ENCODE results near the gene CELSR1. TPM values are rescaled to one million over a fixed set of nuclear protein-coding genes. Genes with fewer than 3 reads are reported as not detected.

Gene CELSR1
- total and polyA plus RNA-seq, 2 donors (not counting 1 experiment from before 2014, with no cell fraction given), result 30.2 to 34.8 TPM

DNA sequence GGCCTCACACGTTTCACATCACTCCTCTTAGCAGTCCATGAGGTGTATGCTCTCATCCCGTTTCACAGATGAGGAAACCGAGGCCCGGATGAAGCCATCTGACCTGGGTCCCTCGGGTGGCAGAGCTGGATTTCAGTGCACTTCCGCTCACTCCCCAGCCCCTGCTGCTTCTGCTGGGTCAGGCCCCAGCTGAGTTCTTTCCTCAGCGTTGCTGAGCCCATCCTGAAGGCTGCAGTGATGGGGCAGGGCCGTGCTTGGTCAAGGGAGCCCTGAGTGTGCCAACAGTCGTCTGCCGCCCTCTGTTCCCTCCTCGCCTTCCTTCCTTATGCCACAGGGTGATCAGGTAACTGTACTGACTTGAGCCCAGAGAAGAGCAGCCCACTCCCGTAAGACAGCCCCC is 189.8 kb downstream of the CELSR1 start:
- TF ChIP-seq, protein P1, sequence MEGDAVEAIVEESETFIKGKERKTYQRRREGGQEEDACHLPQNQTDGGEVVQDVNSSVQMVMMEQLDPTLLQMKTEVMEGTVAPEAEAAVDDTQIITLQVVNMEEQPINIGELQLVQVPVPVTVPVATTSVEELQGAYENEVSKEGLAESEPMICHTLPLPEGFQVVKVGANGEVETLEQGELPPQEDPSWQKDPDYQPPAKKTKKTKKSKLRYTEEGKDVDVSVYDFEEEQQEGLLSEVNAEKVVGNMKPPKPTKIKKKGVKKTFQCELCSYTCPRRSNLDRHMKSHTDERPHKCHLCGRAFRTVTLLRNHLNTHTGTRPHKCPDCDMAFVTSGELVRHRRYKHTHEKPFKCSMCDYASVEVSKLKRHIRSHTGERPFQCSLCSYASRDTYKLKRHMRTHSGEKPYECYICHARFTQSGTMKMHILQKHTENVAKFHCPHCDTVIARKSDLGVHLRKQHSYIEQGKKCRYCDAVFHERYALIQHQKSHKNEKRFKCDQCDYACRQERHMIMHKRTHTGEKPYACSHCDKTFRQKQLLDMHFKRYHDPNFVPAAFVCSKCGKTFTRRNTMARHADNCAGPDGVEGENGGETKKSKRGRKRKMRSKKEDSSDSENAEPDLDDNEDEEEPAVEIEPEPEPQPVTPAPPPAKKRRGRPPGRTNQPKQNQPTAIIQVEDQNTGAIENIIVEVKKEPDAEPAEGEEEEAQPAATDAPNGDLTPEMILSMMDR (IDR thresholded peaks at IDR 0.05), result no peak
- no peak for TF ChIP-seq EZH2 (IDR thresholded peaks at IDR 0.05; ENCODE audit: borderline replicate concordance, insufficient read depth, low read depth, low read length, poor library complexity, severe bottlenecking)
- DNase-seq, result no peak
- intact Hi-C loops (cut with micrococcal nuclease), result no loop called here
- Histone ChIP-seq H4K20me1 (ENCODE audit: control insufficient read depth, insufficient read depth, low read length, poor library complexity, severe bottlenecking) (peaks cover 36% of the 10 kb centered on the region), H3K36me3 (replicated peaks in 1 of 2; ENCODE audit: control extremely low read depth in 1 of 2, control insufficient read depth in 1 of 2, extremely low read depth in 1 of 2, insufficient read depth in 2 of 2, low read length in 1 of 2) (peaks cover 5 to 84% of the 10 kb centered on the region in 2 experiments), H3K4me1 (ENCODE audit: control insufficient read depth in 2 of 2, insufficient read depth in 2 of 2, low read length in 2 of 2) (peaks cover 0 to under 1% of the 10 kb centered on the region in 2 donors), H3K27me3 (replicated peaks in 1 of 4; ENCODE audit: control extremely low read depth in 1 of 4, control insufficient read depth in 3 of 4, insufficient read depth in 4 of 4, low read length in 3 of 4) (no peaks in the 10 kb centered on the region), H3K79me2 (ENCODE audit: control insufficient read depth, insufficient read depth, low read length) (peaks cover 12% of the 10 kb centered on the region), H2AFZ (ENCODE audit: insufficient read depth, low read depth, low read length, poor library complexity, severe bottlenecking) (no peak overlapping the region), H3K27ac (ENCODE audit: low read length in 2 of 2) (no peak overlapping the region), H3K4me2 (replicated peaks; ENCODE audit: low read depth, low read length, poor library complexity, severe bottlenecking) (no peak overlapping the region), H3K9me3 (ENCODE audit: control extremely low read depth in 1 of 3, control insufficient read depth in 2 of 3, insufficient read depth in 1 of 3, low read length in 2 of 3) (no peaks in the 10 kb centered on the region), H3K4me3 (ENCODE audit: control extremely low read depth in 1 of 5, extremely low read depth in 1 of 5, insufficient read depth in 1 of 5, low read depth in 2 of 5, low read length in 4 of 5) (no peak overlapping the region), H3K9ac (ENCODE audit: low read length) (no peak overlapping the region)
- H3K27me3 Mint-ChIP-seq, result no peaks in the 10 kb centered on the region
- peaks cover 5% of the 10 kb centered on the region for H3K4me1 Mint-ChIP-seq
- ATAC-seq (ENCODE audit: low read depth), result no peak
- no peak overlapping the region for H3K27ac Mint-ChIP-seq
- CTCF ChIA-PET, result no interaction called here
- no peaks in the 10 kb centered on the region for H3K9me3 Mint-ChIP-seq (ENCODE audit: insufficient read depth)
- 96% methylated on average over 10 of the region's 12 CpGs for WGBS (ENCODE audit: insufficient coverage)
- POLR2A ChIA-PET, result no interaction called here
- H3K4me3 Mint-ChIP-seq, result no peak overlapping the region

DNA sequence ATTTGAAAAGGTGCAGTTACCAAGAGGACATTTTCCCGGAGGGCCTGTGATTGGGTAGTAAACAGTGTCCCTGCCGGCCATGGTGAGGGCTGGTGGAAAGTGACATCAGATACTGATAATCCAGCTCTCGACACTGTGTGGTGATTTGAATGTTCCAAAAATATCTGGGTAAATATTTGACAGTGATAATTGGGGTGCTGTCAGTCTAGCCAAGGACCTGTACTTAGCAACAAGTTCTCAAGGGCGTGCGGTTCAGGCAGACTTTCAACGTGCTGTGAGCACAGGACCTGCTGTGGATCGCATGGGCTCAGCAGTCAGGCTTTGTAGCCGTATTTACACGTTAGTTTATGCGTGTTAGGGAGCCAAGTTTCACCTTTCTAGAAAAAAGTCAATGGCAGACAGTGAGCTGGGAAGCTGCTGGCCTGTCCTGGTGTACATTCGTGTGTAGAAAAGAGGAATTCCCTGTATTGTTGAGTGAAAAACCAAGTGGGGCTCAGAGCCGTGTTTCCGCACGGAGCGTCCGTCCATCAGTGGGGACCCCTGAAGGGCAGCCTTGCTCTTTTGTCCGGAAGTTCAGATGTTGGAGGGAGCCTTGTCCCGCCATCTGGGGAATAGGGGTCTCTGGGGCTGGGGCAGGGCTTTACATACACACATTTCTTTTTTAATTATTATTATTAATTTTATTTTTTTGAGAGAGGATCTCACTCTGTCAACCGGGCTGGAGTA is 190.6 kb downstream of the CELSR1 start:
- no peaks in the 10 kb centered on the region for H3K4me1 ChIP-seq (ENCODE audit: control insufficient read depth in 2 of 2, insufficient read depth in 2 of 2, low read length in 2 of 2)
- ATAC-seq (ENCODE audit: low read depth) (no peak), DNase-seq (no peak)
- H3K27me3 Mint-ChIP-seq, result no peaks in the 10 kb centered on the region
- H3K36me3 ChIP-seq (replicated peaks in 1 of 2; ENCODE audit: control extremely low read depth in 1 of 2, control insufficient read depth in 1 of 2, extremely low read depth in 1 of 2, insufficient read depth in 2 of 2, low read length in 1 of 2), result peaks cover 2 to 83% of the 10 kb centered on the region in 2 experiments
- H3K9ac ChIP-seq (ENCODE audit: low read length), result no peak overlapping the region
- no peaks in the 10 kb centered on the region for H3K9me3 Mint-ChIP-seq (ENCODE audit: insufficient read depth)
- H3K27ac ChIP-seq (ENCODE audit: low read length in 2 of 2), result no peak overlapping the region
- ChIA-PET CTCF (no interaction called here), POLR2A (no interaction called here)
- H3K79me2 ChIP-seq (ENCODE audit: control insufficient read depth, insufficient read depth, low read length), result peaks cover 12% of the 10 kb centered on the region
- 97% methylated on average over 16 of the region's 19 CpGs for WGBS (ENCODE audit: insufficient coverage)
- H2AFZ ChIP-seq (ENCODE audit: insufficient read depth, low read depth, low read length, poor library complexity, severe bottlenecking), result no peak overlapping the region
- H3K4me2 ChIP-seq (replicated peaks; ENCODE audit: low read depth, low read length, poor library complexity, severe bottlenecking), result no peak overlapping the region
- H3K27ac Mint-ChIP-seq, result no peak overlapping the region
- intact Hi-C loops (cut with micrococcal nuclease), result no loop called here
- no peak for TF ChIP-seq EZH2 (IDR thresholded peaks at IDR 0.05; ENCODE audit: borderline replicate concordance, insufficient read depth, low read depth, low read length, poor library complexity, severe bottlenecking)
- TF ChIP-seq, protein P1 (IDR thresholded peaks at IDR 0.05), result no peak
- no peak overlapping the region for H3K4me3 ChIP-seq (ENCODE audit: control extremely low read depth in 1 of 5, extremely low read depth in 1 of 5, insufficient read depth in 1 of 5, low read depth in 2 of 5, low read length in 4 of 5)
- H4K20me1 ChIP-seq (ENCODE audit: control insufficient read depth, insufficient read depth, low read length, poor library complexity, severe bottlenecking), result peaks cover 32% of the 10 kb centered on the region
- H3K9me3 ChIP-seq (ENCODE audit: control extremely low read depth in 1 of 3, control insufficient read depth in 2 of 3, insufficient read depth in 1 of 3, low read length in 2 of 3), result no peaks in the 10 kb centered on the region
- peaks cover 3% of the 10 kb centered on the region for H3K4me1 Mint-ChIP-seq
- H3K4me3 Mint-ChIP-seq, result no peak overlapping the region
- no peaks in the 10 kb centered on the region for H3K27me3 ChIP-seq (replicated peaks in 1 of 4; ENCODE audit: control extremely low read depth in 1 of 4, control insufficient read depth in 3 of 4, insufficient read depth in 4 of 4, low read length in 3 of 4)
